IMR-90 (cell line): ENCODE measurements around the gene TPSG1. TPM values are rescaled to one million over a fixed set of nuclear protein-coding genes. Genes with fewer than 3 reads are reported as not detected.

ENCODE experiments used
- ATAC-seq: fragments of 200-7000 bp; cut with Tn5 transposase; 2 replicates; pipeline ENCODE4 v1.9.1; 2020; ENCODE audit warnings: low read depth, mild to moderate bottlenecking, moderate library complexity
- BruUV-seq: library from RNA; stranded (reverse); fragments of 400-500 nt; replicated peaks from 2 replicates; lab custom pipeline; 2021; lab: Mats Ljungman, UMichigan
- CTCF ChIA-PET: fragments of 300-600 bp; formaldehyde crosslinking; extraction: SDS; loops from one replicate; lab custom pipeline; 2021; ENCODE audit warnings: antibody characterized with exemption; lab: Yijun Ruan, JAX
- POLR2A ChIA-PET: fragments of 300-600 bp; sonication (Branson Sonifier 250); formaldehyde crosslinking; loops from one replicate; lab custom pipeline; 2022; ENCODE audit warnings: antibody characterized with exemption; ENCODE audit not compliant: unreplicated experiment; lab: Charles Lee
- DNase-seq: peaks from one replicate; pipeline ENCODE4 v3.0.0; 2013
- H2AFZ ChIP-seq: replicated peaks from 2 replicates; pipeline ENCODE3; 2013; ENCODE audit warnings: low read length, mild to moderate bottlenecking; ENCODE audit not compliant: poor library complexity
- H2AK5ac ChIP-seq: 2 replicates; pipeline ENCODE4 v1.6.1; 2013; ENCODE audit warnings: low read depth, low read length, inconsistent platforms
- H2AK9ac ChIP-seq: replicated peaks from 2 replicates; pipeline ENCODE3; 2013; ENCODE audit warnings: mild to moderate bottlenecking, low read depth, low read length, moderate library complexity; ENCODE audit not compliant: poor library complexity
- H2BK120ac ChIP-seq: 2 replicates; pipeline ENCODE4 v1.6.1; 2013; ENCODE audit warnings: low read depth, low read length, inconsistent platforms
- H2BK15ac ChIP-seq: 3 replicates; pipeline ENCODE4 v1.6.1; 2013; ENCODE audit warnings: low read depth, low read length, inconsistent platforms
- H2BK20ac ChIP-seq: 2 replicates; pipeline ENCODE4 v1.6.1; 2013; ENCODE audit warnings: low read depth, mild to moderate bottlenecking, inconsistent platforms, low read length, moderate library complexity
- H2BK5ac ChIP-seq: 2 replicates; pipeline ENCODE4 v1.6.1; 2013; ENCODE audit warnings: mild to moderate bottlenecking, low read depth, low read length, inconsistent platforms; ENCODE audit not compliant: poor library complexity, severe bottlenecking
- H3K14ac ChIP-seq: replicated peaks from 2 replicates; pipeline ENCODE4 v1.6.1; 2013; ENCODE audit warnings: low read depth, low read length, inconsistent platforms
- H3K18ac ChIP-seq: 2 replicates; pipeline ENCODE4 v1.6.1; 2013; ENCODE audit warnings: low read depth, low read length, control low read depth
- H3K23ac ChIP-seq: 2 replicates; pipeline ENCODE4 v1.6.1; 2013; ENCODE audit warnings: low read depth, low read length, inconsistent platforms
- H3K27ac ChIP-seq: 2 replicates; pipeline ENCODE4 v1.5.1; 2013; ENCODE audit warnings: mild to moderate bottlenecking, control low read depth, low read length; ENCODE audit not compliant: insufficient read depth
- H3K27me3 ChIP-seq: 2 replicates; pipeline ENCODE4 v1.6.1; 2013; ENCODE audit warnings: low read length; ENCODE audit not compliant: control insufficient read depth, insufficient read depth
- H3K36me3 ChIP-seq: 2 replicates; pipeline ENCODE4 v1.6.1; 2013; ENCODE audit warnings: low read length, mixed read lengths; ENCODE audit not compliant: control insufficient read depth, insufficient read depth
- H3K4ac ChIP-seq: 2 replicates; pipeline ENCODE4 v1.6.1; 2013; ENCODE audit warnings: low read depth, low read length, inconsistent platforms
- H3K4me1 ChIP-seq: 2 replicates; pipeline ENCODE4 v1.6.1; 2013; ENCODE audit warnings: low read length, mixed read lengths; ENCODE audit not compliant: control insufficient read depth, insufficient read depth
- H3K4me2 ChIP-seq: 2 replicates; pipeline ENCODE4 v1.6.1; 2013; ENCODE audit warnings: low read depth, mild to moderate bottlenecking, control low read depth, low read length, moderate library complexity
- H3K4me3 ChIP-seq: 2 replicates; pipeline ENCODE4 v1.5.1; 2013; ENCODE audit warnings: low read depth, mild to moderate bottlenecking, control low read depth, low read length, moderate library complexity; ENCODE audit not compliant: insufficient read depth
- H3K56ac ChIP-seq: 2 replicates; pipeline ENCODE4 v1.6.1; 2013; ENCODE audit warnings: low read length, inconsistent platforms; ENCODE audit not compliant: insufficient read depth; ENCODE audit errors: extremely low read depth
- H3K79me1 ChIP-seq, 2 experiments: 2 replicates each; pipeline ENCODE4 v1.6.1; 2013; ENCODE audit warnings: low read length in 2 of 2, inconsistent platforms in 1 of 2, low read depth in 1 of 2
- H3K9ac ChIP-seq: 2 replicates; pipeline ENCODE4 v1.6.1; 2013; ENCODE audit warnings: low read depth, low read length, control low read depth
- H3K9me1 ChIP-seq: 2 replicates; pipeline ENCODE4 v1.6.1; 2013; ENCODE audit warnings: low read length, inconsistent platforms; ENCODE audit not compliant: insufficient read depth
- H3K9me3 ChIP-seq: 2 replicates; pipeline ENCODE4 v1.6.1; 2013; ENCODE audit warnings: low read length; ENCODE audit not compliant: control insufficient read depth, insufficient read depth
- H4K20me1 ChIP-seq: 2 replicates; pipeline ENCODE4 v1.6.1; 2013; ENCODE audit warnings: low read length, inconsistent platforms; ENCODE audit not compliant: insufficient read depth
- H4K5ac ChIP-seq: 2 replicates; pipeline ENCODE4 v1.6.1; 2013; ENCODE audit warnings: mild to moderate bottlenecking, low read depth, low read length, control low read depth
- H4K8ac ChIP-seq, 2 experiments: 2 replicates each; pipeline ENCODE4 v1.6.1; 2013; ENCODE audit warnings: low read depth in 2 of 2, low read length in 2 of 2, control low read depth in 1 of 2, inconsistent platforms in 1 of 2
- H4K91ac ChIP-seq: 2 replicates; pipeline ENCODE4 v1.6.1; 2013; ENCODE audit warnings: low read depth, low read length, inconsistent platforms; ENCODE audit not compliant: insufficient read depth
- CTCF ChIP-seq: conservative IDR thresholded peaks from 2 replicates; pipeline ENCODE4 v1.5.1; 2012; ENCODE audit warnings: mild to moderate bottlenecking, low read depth, low read length, improper control_type of control experiment
- ELK1 ChIP-seq: fragments of 150-350 bp; IDR thresholded peaks from 2 replicates; pipeline ENCODE4 v1.6.1; 2016; ENCODE audit warnings: low read depth, mild to moderate bottlenecking, low read length, moderate library complexity, borderline replicate concordance
- NFE2L2 ChIP-seq: fragments of 150-350 bp; IDR thresholded peaks from 2 replicates; pipeline ENCODE4 v1.6.1; 2016; ENCODE audit warnings: low read depth, mild to moderate bottlenecking, low read length
- POLR2A ChIP-seq: IDR thresholded peaks from 2 replicates; pipeline ENCODE4 v1.6.1; 2012; ENCODE audit warnings: mild to moderate bottlenecking, low read depth, low read length
- RAD21 ChIP-seq: IDR thresholded peaks from 2 replicates; pipeline ENCODE4 v1.6.1; 2012; ENCODE audit warnings: low read length, improper control_type of control experiment
- RFX5 ChIP-seq: IDR thresholded peaks from 2 replicates; pipeline ENCODE4 v1.8.0; 2012; ENCODE audit warnings: low read depth, mild to moderate bottlenecking, low read length, moderate library complexity
- SMC3 ChIP-seq: fragments of 150-350 bp; IDR thresholded peaks from 2 replicates; pipeline ENCODE4 v1.6.1; 2016; ENCODE audit warnings: low read depth, mild to moderate bottlenecking, antibody characterized with exemption, low read length, moderate library complexity
- USF2 ChIP-seq: fragments of 150-350 bp; IDR thresholded peaks from 2 replicates; pipeline ENCODE4 v1.6.1; 2017; ENCODE audit warnings: mild to moderate bottlenecking, antibody characterized with exemption, low read length, low read depth
- WGBS, 2 experiments: methylation state at CpG; one replicate each; pipeline versions ENCODE4 v1.1.5 to v1.1.7; 2013; ENCODE audit warnings: missing lambda C conversion rate in 2 of 2; ENCODE audit not compliant: insufficient read length in 1 of 2; ENCODE audit errors: extremely low coverage in 2 of 2; 5-methylcytosine and 5-hydroxymethylcytosine counted together
- dilution Hi-C: fragments of 300-500 bp; cut with HindIII; formaldehyde crosslinking; loops from one replicate; pipeline ENCODE4 v1.14.3; 2018; ENCODE audit warnings: low sequenced_read_pairs; ENCODE audit not compliant: unreplicated experiment
- in situ Hi-C: fragments of 300-500 bp; cut with MboI; formaldehyde crosslinking; loops from 3 replicates; pipeline ENCODE4 v1.14.3; 2019; ENCODE audit warnings: low sequenced_read_pairs, inconsistent platforms, mixed read lengths
- intact Hi-C: fragments of 100-400 bp; cut with micrococcal nuclease; formaldehyde crosslinking; loops from 2 replicates; pipeline ENCODE4 v1.10.0; 2022
- polyA plus RNA-seq, 3 experiments: library from polyadenylated mRNA; depleted of rRNA; stranded (reverse); fragments of >200 nt; gene quantifications; 2 replicates each; pipeline ENCODE4 v1.2.3, GENCODE V29; 2012; ENCODE audit warnings: low replicate concordance in 1 of 3
- total RNA-seq: library from RNA; depleted of rRNA; stranded (reverse); fragments of >200 nt; gene quantifications from 2 replicates; pipeline ENCODE4 v1.2.3, GENCODE V29; 2012

TPSG1 gene
- total and polyA plus RNA-seq, 2 of the 4 experiments (the other 2 are of a cell fraction), result not detected

GRCh38 chr16:1213231-1213630, 11.8 kb downstream of the TPSG1 start:
- Histone ChIP-seq H2BK120ac (no peak overlapping the region), H3K27me3 (no peaks in the 10 kb centered on the region), H2AFZ (no peak overlapping the region), H3K14ac (no peak overlapping the region), H3K4me2 (no peak overlapping the region), H2AK5ac (no peak overlapping the region), H4K5ac (no peak overlapping the region), H3K18ac (no peak overlapping the region), H3K4me3 (no peak overlapping the region), H2BK20ac (no peak overlapping the region), H4K8ac (no peak overlapping the region), H2BK15ac (no peak overlapping the region), H3K36me3 (peaks cover 4% of the 10 kb centered on the region; the same call in 1 of the 2 replicates), H3K79me1 (no peaks in the 10 kb centered on the region), H2BK5ac (no peak overlapping the region), H3K9me1 (no peaks in the 10 kb centered on the region), H4K91ac (no peak overlapping the region), H3K23ac (no peak overlapping the region), H3K27ac (no peak overlapping the region), H3K4ac (no peak overlapping the region), H3K4me1 (no peaks in the 10 kb centered on the region), H4K20me1 (no peaks in the 10 kb centered on the region), H3K9ac (no peak overlapping the region), H3K56ac (no peak overlapping the region), H2AK9ac (no peak overlapping the region), H3K9me3 (no peaks in the 10 kb centered on the region)
- ChIA-PET POLR2A (no interaction called here), CTCF (no interaction called here)
- in situ Hi-C loops (loop anchor here (25.0 kb wide), 1 partner anchor 401 kb away; the partner anchor contains the start of gene GNG13), dilution Hi-C loops (no loop called here), intact Hi-C loops (no loop called here)
- no TSS peak for BruUV-seq
- TF ChIP-seq ELK1 (no peak), CTCF (no peak), SMC3 (no peak), RFX5 (no peak), POLR2A (no peak), USF2 (no peak), NFE2L2 (no peak), RAD21 (no peak)
- ATAC-seq, result no peak
- no CpG with 5 or more reads among the region's 8 CpGs for WGBS, 2 experiments
- no peak for DNase-seq
